ENCODE results near the gene ATCAY.

Gene ATCAY

DNA sequence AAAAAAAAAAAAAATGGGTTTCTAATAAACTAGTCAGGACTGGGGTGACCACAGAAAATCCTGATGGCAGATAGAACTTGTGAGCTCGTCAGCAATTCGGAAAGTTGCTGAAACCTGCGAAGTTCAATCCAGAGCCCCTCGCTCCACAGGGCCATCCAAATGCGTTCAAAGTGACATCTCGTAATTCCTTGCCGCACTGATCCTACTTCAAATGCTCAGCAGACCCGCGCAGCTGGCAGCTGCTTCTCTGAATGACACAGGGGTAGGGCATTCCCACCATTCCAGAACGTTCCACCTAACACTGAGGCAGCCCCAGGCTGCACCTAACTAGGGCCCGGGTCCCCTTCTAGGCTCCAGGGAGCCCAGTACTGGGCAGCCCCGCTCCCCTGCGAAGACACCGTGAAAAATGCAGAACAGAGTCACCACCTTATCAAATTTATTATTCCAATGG lies 95.2 kb downstream of the ATCAY start:
- no peak for DNase-seq

GRCh38 chr19:3976495-3977241 lies 96.2 kb downstream of the ATCAY start:
- no peak for DNase-seq
